ENCODE data around the gene GALNT2.

- no peak for TF ChIP-seq CTCF (IDR thresholded peaks at IDR 0.05; ENCODE audit: low read length)
- no peak for TF ChIP-seq EZH2phosphoT487 (IDR thresholded peaks at IDR 0.05; ENCODE audit: low read length)
- no peak for TF ChIP-seq EZH2 (optimal IDR thresholded peaks at IDR 0.05; ENCODE audit: low read depth, low read length)
These were observed 35.9 kb upstream of the GALNT2 start for GRCh38 chr1:230031131-230031530.

All from MM.1S (cell line).